ENCODE measurements around the gene CLCN7. TPM values are rescaled to one million over a fixed set of nuclear protein-coding genes. Genes with fewer than 3 reads are reported as not detected.
A peak's percentile ranks its signal among the peaks of the same experiment; 100 is the strongest.

Gene CLCN7
- polyA plus RNA-seq, 1 donor: 48.5 TPM

DNA sequence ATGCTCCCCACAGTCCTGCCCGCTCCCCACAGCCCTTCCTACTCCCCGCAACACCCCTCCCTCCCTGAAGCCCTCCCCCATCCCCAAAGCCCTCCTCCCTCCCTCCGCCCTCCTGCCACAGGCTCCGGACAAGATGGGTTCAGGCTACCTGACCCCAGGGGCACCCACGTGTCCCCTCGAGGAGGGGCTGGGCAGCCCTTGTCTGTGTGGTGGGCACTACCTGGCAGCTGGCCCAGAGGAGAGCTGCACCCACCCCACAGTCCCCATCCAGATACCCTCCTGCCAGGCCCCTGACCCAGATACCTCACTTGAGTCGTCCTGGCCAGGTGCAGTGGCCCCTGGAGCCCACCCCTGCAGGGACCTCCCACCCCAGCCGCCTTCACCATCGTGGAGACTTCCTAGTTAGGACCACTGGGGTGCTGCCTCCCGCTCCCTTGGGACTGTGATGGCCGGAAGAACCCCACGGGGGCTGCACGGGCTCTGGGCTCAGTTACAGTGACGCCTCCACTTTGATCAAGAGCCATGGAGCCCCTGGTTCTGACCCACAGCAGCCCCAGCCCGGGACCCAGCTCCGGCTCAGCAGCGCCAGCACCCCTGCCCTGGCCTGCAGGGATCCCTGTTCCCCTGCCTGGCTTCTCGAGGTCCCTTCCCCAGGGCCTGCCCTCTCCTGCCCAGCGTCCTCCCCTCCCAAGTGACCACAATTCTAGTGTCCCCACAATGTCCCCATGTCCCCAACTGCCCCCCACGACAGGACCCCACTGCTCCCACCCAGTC lies 43.1 kb downstream of the CLCN7 start:
- no peak for DNase-seq

DNA sequence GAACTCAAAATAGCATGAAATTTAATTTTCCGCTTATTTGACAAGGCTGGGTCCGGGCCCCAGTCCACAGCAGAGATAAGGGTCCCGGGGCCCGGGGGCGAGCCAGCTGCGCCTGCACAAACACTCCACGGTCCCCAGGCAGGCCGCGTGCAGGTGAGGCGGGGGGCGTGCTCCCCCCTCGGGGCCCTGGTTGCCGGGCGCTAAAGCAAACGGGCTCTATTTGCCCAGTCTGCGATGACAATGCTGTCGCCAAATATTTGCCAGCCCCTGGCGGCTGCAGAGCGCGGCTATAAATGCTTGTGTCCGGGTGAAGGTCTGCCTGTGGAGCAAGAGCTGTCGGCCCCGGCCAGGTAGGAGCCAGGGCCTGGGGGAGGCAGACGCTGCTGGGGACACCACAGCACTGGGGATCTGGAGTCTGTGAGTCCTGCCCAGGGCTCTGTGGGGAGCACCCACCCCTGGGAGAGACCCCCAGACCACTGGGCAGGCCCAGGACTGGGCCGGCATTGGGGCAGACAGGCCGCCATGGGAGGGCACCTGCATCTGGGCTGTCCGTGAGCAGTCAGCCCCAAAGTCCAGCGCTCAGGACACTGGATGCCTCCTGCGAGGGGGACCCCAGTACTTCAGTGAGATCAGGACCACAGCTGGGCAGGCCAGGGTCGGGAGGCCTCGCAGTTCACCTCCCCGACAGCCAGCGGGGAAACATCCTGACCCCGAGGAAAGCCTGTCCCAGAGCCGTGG lies 43.9 kb downstream of the CLCN7 start, which contains the start of gene PERCC1:
Gene PERCC1 (plus strand): TSS at position 320 of the 738 bp plus-strand sequence. CDS start 1,516 bp downstream, outside the sequence.
- no peak for DNase-seq

DNA sequence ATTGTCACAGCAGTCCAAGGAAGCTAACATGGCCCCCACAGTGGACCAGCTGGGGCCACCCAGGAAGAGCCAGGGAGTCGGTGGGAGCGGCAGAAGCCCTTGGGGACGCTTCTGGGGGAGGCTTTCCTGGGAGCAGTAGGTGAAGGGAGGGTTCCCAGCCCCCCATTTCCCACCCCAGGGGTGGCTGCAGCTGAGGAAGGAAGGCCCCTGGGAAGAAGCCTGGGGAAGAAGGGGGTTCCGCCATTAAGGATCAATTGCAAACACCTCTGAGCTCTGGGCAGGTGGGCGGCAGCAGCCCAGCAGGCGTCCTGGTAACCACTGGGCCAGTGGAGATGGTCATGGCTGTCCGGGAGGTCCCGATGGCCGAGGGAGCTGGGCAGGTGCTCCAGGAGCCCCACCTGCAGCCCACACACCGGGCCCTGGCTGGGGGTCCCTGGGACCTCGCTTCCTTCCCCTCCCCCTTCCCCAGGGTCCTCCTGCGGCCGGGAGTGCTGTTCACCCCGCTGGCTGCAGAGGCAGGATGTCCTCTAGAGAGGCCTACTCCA lies 44.5 kb downstream of the CLCN7 start:
- DNase-seq: no peak

GRCh38 chr16:1429631-1430030 lies 45.2 kb downstream of the CLCN7 start:
- DNase-seq: no peak

DNA sequence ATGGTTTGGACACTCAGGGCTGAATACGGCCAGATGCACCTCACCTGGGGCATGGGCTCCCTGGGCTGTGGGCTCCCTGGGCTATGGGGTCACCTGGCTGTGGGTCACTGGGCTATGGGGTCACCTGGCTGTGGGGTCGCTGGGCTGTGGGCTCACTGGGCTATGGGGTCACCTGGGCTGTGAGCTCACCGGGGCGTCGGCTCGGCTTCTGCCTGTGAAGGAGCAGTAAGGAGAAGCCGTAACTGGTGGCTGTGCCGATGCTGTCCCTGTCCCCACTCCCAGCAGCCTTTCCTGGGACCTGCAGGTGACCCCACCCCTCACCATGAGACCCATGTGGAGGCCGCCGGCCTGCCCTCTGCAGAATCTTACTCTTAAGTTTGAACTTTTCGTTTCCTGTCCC lies 45.8 kb downstream of the CLCN7 start:
- DNase-seq: no peak

- DNase-seq: no peak
Measured at GRCh38 chr16:1428511-1428910, 46.3 kb downstream of the CLCN7 start.

GRCh38 chr16:1427473-1428461 lies 47.1 kb downstream of the CLCN7 start:
- DNase-seq: no peak

- DNase-seq: no peak
Measured at GRCh38 chr16:1426734-1427471, 47.9 kb downstream of the CLCN7 start.

DNA sequence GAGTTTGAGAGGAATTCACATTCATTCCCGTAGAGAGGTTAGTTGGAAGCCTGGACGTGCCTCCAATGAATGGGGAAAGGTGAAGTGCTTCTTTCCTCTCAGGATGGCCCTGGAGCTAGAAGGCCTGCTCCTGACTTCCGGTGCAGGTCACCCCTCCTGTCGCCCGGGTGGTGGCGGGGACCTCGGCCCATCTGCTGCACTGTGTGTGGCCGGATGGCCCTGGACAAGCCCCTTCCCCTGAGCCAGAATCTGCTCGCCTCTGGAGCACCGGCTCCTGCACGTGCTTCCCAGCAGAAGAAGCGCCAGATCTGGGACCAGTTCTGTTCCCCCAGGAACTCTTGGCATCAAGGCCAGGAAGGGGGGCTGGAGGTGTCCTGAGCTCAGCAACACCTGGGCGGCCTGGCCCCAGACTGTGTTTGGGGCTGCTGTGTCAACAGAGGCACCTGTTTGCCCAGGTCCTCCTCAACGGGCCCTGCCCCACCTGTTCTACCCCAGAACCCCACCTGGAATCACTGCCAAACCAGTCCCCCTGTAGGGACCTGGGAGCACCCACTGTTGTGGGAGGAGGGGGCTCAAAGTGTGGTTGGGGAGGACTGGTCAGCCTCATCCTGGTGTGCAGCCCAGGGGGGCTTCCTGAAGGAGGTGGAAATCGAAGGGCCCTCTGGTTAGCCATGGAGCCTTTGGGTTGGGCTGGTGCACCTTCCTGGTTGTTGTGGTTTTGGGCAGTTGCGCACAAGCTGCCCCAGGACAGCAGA lies 49.0 kb downstream of the CLCN7 start:
- DNase-seq: no peak

- no peak for DNase-seq
Measured at GRCh38 chr16:1424028-1424427, 50.8 kb downstream of the CLCN7 start.

DNA sequence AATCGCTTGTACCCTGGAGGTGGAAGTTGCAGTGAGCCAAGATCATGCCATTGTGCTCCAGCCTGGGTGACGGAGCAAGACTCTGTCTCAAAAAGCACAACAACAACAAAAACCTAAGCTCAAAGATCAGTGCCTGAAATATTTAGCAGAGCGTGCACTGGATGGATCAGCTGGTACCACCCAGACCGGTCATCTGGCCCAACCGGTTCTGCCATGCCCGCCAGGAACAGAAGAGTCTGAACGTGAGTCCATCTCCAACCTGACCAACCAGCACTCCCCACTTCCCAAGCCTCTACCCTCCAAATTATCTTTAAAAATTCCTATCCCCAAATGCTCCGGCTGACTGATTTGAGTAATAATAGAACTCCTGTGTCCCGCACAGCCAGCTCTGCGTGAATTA lies 52.8 kb downstream of the CLCN7 start:
- no peak for DNase-seq

DNA sequence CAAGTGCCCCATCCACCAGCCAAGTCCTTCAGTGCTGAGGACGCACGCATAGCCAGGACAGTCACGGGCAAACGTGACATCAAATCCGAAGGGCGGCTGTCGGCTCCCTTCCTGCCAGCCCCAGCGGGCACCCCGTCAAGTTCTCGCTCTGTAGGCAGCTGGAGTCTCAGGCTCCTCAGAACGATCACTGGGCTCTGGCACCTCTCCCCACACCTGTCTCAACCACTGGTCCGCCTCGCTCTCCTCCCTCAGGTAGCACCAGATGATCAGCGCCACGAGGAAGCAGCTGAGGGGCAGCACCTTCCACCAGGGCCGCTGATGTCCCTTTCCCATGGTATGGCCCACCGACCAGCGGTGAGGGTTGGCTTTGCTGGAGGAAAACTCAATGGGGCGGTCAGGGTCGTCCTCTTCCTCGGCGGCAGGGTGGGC lies 54.7 kb downstream of the CLCN7 start:
- no peak for DNase-seq

DNA sequence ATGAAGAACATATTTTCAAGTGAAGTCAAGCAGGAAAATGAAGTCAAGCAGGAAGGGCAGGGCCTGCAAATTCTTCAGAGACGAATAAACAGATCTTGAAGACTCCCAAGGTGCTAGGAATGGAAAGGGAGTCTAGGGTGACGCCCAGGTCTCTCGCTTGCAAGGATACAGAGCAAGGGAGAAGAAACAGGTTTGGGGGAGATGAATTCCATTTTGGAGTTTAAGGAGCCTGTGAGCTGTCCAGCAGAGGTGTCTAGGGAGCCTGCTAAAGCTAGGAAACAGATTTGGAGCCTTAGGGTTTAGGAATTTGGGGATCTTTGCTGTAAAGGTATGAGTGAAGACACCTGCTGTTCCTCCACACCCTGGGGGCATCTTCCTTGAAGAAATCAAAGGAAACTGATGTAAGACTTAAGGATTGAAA lies 58.3 kb downstream of the CLCN7 start:
- no peak for DNase-seq

DNA sequence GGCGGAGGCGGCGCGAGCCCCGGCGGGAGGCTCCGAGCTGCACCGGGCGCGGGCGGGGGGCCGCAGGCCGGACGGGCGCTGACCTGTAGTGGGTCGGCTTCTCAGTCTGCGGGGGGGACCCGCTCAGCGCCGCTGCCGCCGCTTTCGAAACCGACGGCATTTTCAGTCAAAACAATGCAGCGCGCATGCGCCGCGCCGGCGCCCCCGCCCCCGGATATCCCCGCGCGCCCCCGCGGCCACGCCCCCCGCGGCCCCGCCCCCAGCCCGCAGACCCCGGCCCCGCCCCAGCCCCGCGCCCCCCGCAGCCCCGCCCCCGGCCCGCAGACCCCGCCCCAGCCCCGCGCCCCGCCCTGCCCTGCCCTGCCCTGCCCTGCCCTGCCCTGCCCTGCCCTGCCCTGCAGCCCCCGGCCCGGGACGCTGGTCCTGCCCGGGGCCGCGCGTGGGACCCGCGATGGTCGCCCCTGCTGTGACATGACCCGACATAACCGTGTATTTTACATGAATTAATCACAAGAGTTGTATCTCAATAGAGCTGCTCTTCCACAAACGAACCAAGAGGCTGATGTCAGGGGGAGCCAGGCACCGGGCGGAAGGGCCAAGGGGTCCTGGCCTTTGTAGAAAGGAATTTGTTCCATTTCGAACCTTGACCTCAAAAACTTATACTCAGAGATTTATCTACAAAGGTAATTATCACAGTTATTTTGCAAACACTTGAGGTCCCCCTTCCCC lies 60.1 kb downstream of the CLCN7 start, which contains the start of gene UNKL:
Gene UNKL (minus strand): TSS at position 173 of the 729 bp plus-strand sequence. CDS start 13 bp downstream, at position 160.
- DNase-seq: no peak

GRCh38 chr16:1413684-1414531 lies 60.9 kb downstream of the CLCN7 start:
- peak; percentile 55 for DNase-seq

DNA sequence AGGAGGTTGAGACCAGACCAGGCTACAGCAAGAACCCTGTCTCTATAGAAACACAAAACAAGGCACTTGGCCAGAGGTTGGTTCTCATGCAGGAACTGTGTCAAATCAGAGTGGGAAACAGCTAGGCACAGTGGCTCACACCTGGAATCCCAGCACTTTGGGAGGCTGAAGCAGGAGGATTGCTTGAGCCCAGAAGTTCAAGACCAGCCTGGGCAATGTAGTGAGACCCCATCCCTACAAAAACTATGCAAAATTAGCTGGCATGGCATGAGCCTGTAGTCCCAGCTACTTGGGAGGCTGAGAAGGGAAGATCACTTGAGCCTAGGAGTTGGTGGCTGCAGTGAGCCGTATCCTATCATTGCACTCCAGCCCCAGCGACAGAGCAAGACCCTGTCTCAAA lies 62.0 kb downstream of the CLCN7 start:
- DNase-seq: no peak

DNA sequence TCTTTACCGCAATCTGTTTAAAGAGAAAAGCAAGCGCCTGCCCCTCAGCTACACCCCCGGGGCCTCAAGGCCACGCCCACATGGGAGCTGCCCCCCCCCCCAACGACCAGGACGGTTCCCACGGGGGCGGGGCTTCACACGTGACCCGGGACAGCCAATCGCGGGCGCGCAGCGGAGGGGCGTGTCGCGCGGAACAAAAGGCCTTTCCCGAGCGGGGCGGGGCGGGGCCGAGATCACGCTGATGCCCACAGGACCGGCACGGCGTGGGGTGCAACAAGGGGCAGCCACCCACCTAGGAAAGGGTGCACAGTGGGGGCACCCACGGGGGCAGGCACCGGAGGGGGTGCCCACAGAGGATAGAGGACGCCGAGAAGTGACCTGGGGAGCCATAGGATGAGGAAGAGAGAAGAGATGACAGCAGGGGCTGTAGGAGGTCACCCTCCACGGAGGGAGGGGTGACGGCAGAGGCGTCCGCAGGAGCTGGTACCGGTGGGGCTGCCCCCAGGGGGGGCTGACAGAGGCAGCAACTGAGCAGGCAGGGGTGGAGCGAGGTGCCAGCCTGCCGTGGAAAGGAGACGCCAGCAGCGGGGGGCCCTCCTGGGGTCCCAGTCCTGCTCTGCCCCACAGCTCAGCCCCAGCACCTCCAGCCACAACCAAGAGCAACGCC lies 66.5 kb downstream of the CLCN7 start:
- peak; percentile 90 for DNase-seq

- no peak for DNase-seq
Measured at GRCh38 chr16:1407753-1408152, 67.1 kb downstream of the CLCN7 start.

Measured in left kidney (tissue), 2 donors.